ENCODE results near the gene GPR137B. TPM values are rescaled to one million over a fixed set of nuclear protein-coding genes. Genes with fewer than 3 reads are reported as not detected.

GPR137B gene
- total and polyA plus RNA-seq, 11 donors = 14.9 to 49.8 (median 43.7) TPM

GRCh38 chr1:236235116-236235515, 92.8 kb downstream of the GPR137B start:
- intact Hi-C loops (cut with DNase I) = loop anchor here in 1 of 10 donors (2.0 kb wide), 1 partner anchor 38 kb away; no protein-coding TSS in a partner anchor
- 92 to 99% (median 98%) methylated on average over 3 of the region's 3 CpGs for WGBS, 4 donors
- ATAC-seq (no peak), DNase-seq (no peak)
- Histone ChIP-seq H3K4me1 (no peaks in the 10 kb centered on the region), H3K4me3 (no peak overlapping the region), H3K27me3 (no peaks in the 10 kb centered on the region), H3K27ac (no peak overlapping the region), H3K9me3 (no peaks in the 10 kb centered on the region), H3K36me3 (peaks cover 0 to 56% (median 19%) of the 10 kb centered on the region in 9 donors)
- TF ChIP-seq POLR2A (IDR thresholded peaks at IDR 0.05) (no peak), CTCF (IDR thresholded peaks at IDR 0.05) (no peak)

- DNase-seq = no peak
- Histone ChIP-seq H3K4me3 (no peak overlapping the region), H3K27me3 (no peaks in the 10 kb centered on the region), H3K36me3 (peaks cover 0 to 51% (median 24%) of the 10 kb centered on the region in 9 donors), H3K9me3 (no peaks in the 10 kb centered on the region), H3K27ac (no peak overlapping the region), H3K4me1 (no peaks in the 10 kb centered on the region)
- no peak for ATAC-seq
- intact Hi-C loops (cut with DNase I) = no loop called here
- TF ChIP-seq POLR2A (IDR thresholded peaks at IDR 0.05) (no peak), CTCF (IDR thresholded peaks at IDR 0.05) (no peak)
- WGBS, 4 donors = 89 to 93% (median 90%) methylated on average over 1 of the region's 1 CpG
Observed at GRCh38 chr1:236239092-236239585, 96.8 kb downstream of the GPR137B start.

- H3K27me3 ChIP-seq = no peaks in the 10 kb centered on the region
- DNase-seq = no peak
- ATAC-seq = no peak
- H3K4me3 ChIP-seq = no peak overlapping the region
- no peaks in the 10 kb centered on the region for H3K4me1 ChIP-seq
- no peak overlapping the region for H3K27ac ChIP-seq
- TF ChIP-seq POLR2A (IDR thresholded peaks at IDR 0.05) = no peak
- TF ChIP-seq CTCF (IDR thresholded peaks at IDR 0.05) = no peak
- peaks cover 0 to 38% (median 11%) of the 10 kb centered on the region in 9 donors for H3K36me3 ChIP-seq
- WGBS, 4 donors = 80 to 86% (median 82%) methylated on average over 3 of the region's 3 CpGs
- no peaks in the 10 kb centered on the region for H3K9me3 ChIP-seq
- intact Hi-C loops (cut with DNase I) = no loop called here
Observed at GRCh38 chr1:236240675-236241074, 98.3 kb downstream of the GPR137B start.

- H3K4me3 ChIP-seq = no peak overlapping the region
- WGBS, 4 donors = 75 to 98% (median 95%) methylated on average over 2 of the region's 2 CpGs
- H3K9me3 ChIP-seq = no peaks in the 10 kb centered on the region
- no peak overlapping the region for H3K27ac ChIP-seq
- no peaks in the 10 kb centered on the region for H3K27me3 ChIP-seq
- DNase-seq (no peak), ATAC-seq (no peak)
- no peaks in the 10 kb centered on the region for H3K4me1 ChIP-seq
- peaks cover 0 to 28% (median 11%) of the 10 kb centered on the region in 9 donors for H3K36me3 ChIP-seq
- no peak for TF ChIP-seq POLR2A (IDR thresholded peaks at IDR 0.05)
- intact Hi-C loops (cut with DNase I) = no loop called here
Observed at GRCh38 chr1:236242568-236242967, 100.2 kb downstream of the GPR137B start.

- Histone ChIP-seq H3K9me3 (no peaks in the 10 kb centered on the region), H3K27me3 (no peaks in the 10 kb centered on the region), H3K4me1 (peaks cover 0 to 7% (median 0%) of the 10 kb centered on the region in 12 donors), H3K27ac (no peak overlapping the region), H3K36me3 (peaks cover 0 to 39% (median 10%) of the 10 kb centered on the region in 9 donors), H3K4me3 (no peak overlapping the region)
- intact Hi-C loops (cut with DNase I) = no loop called here
- no peak for DNase-seq
- no peak for ATAC-seq
- WGBS, 4 donors = 95 to 99% (median 95%) methylated on average over 3 of the region's 3 CpGs
- TF ChIP-seq POLR2A (IDR thresholded peaks at IDR 0.05) (no peak), CTCF (IDR thresholded peaks at IDR 0.05) (no peak)
Observed at GRCh38 chr1:236247286-236247685, 104.9 kb downstream of the GPR137B start.

Data from heart left ventricle (tissue), 16 donors.